Mesothelial cell of epicardium (in vitro differentiated cells): ENCODE data around the gene CACFD1. TPM values are rescaled to one million over a fixed set of nuclear protein-coding genes. Genes with fewer than 3 reads are reported as not detected.
A peak's percentile ranks its signal among the peaks of the same experiment; 100 is the strongest.

Experiments
- DNase-seq, 2 experiments: peaks; one replicate each; pipeline ENCODE4 v3.0.0; 2021; ENCODE audit warnings: low spot score in 2 of 2; ENCODE audit not compliant: unreplicated experiment in 2 of 2
- H3K27ac Mint-ChIP-seq: 2 replicates; pipeline ENCODE4 v1.8.0; 2021; ENCODE audit warnings: mixed read lengths
- H3K27me3 Mint-ChIP-seq: 2 replicates; pipeline ENCODE4 v1.8.0; 2021; ENCODE audit warnings: low read depth, mixed read lengths
- H3K36me3 Mint-ChIP-seq: 2 replicates; pipeline ENCODE4 v1.8.0; 2021; ENCODE audit warnings: mixed read lengths
- H3K4me1 Mint-ChIP-seq: 2 replicates; pipeline ENCODE4 v1.8.0; 2021; ENCODE audit warnings: mixed read lengths
- H3K4me3 Mint-ChIP-seq: 2 replicates; pipeline ENCODE4 v1.8.0; 2021; ENCODE audit warnings: mild to moderate bottlenecking, moderate library complexity, mixed read lengths
- H3K9me3 Mint-ChIP-seq: 2 replicates; pipeline ENCODE4 v1.8.0; 2021; ENCODE audit warnings: mixed read lengths
- total RNA-seq: library from RNA; stranded (reverse); gene quantifications from 3 replicates; pipeline ENCODE4 v1.2.1, GENCODE V29; 2021
- TF ChIP-seq, protein P1 (sequence below): fragments of 200-600 bp; sonication (generic); IDR thresholded peaks from one replicate; pipeline ENCODE4 v1.5.0; 2021; ENCODE audit warnings: antibody characterized with exemption; ENCODE audit not compliant: unreplicated experiment

Gene CACFD1
- total RNA-seq, 1 donor from 2014 or later = 35.4 TPM

DNA sequence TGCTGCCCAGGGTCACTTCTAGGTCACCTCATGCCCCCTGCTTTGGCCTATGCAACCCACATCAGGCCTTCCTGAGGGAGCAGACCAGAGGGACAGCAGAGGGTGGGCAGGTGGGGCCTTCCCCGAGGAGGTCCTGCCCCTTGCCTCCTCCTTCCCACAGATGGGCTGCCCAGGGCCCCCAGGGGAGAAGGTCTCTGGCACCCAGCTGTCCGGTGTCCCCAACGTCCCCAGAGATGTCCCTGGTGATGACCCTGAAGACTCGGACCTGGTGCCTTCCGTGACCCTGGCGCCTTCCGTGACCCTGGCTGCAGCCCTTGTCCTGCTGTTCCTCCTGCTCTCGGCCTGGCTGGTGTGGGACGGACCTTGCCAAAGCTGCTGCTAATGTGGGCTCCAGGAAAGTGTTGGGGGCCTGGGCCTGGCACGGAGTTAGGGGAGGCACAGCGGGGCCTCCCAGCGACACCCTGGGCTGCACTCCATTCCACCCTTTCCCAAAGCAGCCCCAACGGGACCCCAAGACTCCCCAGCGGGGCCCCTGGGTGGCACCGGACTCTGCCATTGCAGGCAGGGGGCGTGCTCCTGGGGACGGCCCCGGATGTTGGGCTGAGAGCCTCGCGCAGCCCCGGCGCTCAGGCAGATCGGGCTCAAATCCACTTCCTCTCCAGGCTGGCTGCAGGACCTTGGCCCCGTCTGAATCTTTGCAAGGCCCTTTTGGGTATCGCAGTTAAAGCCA lies 25.9 kb downstream of the CACFD1 start:
- Mint-ChIP-seq H3K27ac (no peak overlapping the region), H3K4me1 (peaks cover 27% of the 10 kb centered on the region), H3K9me3 (no peaks in the 10 kb centered on the region), H3K4me3 (no peak overlapping the region), H3K27me3 (peaks cover 2% of the 10 kb centered on the region), H3K36me3 (no peaks in the 10 kb centered on the region)
- TF ChIP-seq, protein P1, sequence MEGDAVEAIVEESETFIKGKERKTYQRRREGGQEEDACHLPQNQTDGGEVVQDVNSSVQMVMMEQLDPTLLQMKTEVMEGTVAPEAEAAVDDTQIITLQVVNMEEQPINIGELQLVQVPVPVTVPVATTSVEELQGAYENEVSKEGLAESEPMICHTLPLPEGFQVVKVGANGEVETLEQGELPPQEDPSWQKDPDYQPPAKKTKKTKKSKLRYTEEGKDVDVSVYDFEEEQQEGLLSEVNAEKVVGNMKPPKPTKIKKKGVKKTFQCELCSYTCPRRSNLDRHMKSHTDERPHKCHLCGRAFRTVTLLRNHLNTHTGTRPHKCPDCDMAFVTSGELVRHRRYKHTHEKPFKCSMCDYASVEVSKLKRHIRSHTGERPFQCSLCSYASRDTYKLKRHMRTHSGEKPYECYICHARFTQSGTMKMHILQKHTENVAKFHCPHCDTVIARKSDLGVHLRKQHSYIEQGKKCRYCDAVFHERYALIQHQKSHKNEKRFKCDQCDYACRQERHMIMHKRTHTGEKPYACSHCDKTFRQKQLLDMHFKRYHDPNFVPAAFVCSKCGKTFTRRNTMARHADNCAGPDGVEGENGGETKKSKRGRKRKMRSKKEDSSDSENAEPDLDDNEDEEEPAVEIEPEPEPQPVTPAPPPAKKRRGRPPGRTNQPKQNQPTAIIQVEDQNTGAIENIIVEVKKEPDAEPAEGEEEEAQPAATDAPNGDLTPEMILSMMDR = no peak
- no peak for DNase-seq

DNA sequence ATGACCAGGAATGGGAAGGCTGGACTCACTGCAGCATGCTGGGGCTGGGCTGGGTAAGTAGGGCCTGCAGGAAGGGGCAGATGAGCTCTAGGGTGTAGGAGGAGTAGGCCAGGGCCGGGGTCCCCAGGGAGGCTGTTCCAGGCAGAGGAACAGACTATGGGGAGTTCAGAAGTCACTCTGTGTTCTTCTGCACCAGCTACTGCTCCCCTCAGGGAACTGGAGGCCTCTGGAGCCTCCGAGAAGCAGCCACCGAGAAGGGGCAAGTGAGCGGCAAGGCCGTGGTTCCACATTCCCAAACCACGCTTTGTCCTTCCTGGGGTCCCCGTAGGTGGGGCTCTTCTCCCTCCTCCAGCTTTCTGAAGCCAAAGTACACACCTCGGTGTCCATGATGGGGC lies 27.6 kb downstream of the CACFD1 start:
- Mint-ChIP-seq H3K36me3 (no peaks in the 10 kb centered on the region), H3K4me3 (no peak overlapping the region), H3K4me1 (peaks cover 30% of the 10 kb centered on the region), H3K27ac (no peak overlapping the region), H3K9me3 (no peaks in the 10 kb centered on the region), H3K27me3 (no peaks in the 10 kb centered on the region)
- TF ChIP-seq, protein P1 = no peak
- DNase-seq = no peak

DNA sequence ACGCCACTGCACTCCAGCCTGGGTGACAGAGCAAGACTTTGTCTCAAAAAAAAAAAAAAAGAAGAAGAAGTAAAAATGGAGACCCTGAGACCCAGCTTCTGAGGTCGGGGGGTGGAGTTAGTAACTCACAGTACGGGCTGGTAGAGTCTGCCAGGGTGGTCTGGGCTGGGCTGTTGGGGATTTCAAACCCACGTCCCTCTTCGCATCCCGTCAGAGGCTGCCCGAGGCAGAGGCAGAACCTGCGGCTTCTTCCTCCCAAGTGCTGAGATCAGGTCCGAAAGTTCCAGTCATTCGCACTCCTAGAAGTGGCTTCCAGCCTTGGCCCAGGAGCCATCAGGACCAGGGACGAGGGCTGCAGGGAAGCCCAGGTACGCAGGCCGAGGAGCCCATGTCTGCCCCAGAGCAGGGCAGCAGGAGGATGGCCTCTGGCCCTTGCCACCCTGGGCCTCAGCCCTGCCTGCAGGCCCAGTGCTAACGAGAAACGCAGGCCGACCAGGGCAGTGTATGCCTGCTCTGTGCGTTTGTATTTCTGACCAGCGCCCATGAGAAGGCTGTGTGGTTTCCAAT lies 29.0 kb downstream of the CACFD1 start:
- Mint-ChIP-seq H3K36me3 (no peaks in the 10 kb centered on the region), H3K4me3 (no peak overlapping the region), H3K27me3 (no peaks in the 10 kb centered on the region), H3K27ac (no peak overlapping the region), H3K4me1 (peaks cover 39% of the 10 kb centered on the region), H3K9me3 (no peaks in the 10 kb centered on the region)
- TF ChIP-seq, protein P1 = no peak
- DNase-seq = no peak

DNA sequence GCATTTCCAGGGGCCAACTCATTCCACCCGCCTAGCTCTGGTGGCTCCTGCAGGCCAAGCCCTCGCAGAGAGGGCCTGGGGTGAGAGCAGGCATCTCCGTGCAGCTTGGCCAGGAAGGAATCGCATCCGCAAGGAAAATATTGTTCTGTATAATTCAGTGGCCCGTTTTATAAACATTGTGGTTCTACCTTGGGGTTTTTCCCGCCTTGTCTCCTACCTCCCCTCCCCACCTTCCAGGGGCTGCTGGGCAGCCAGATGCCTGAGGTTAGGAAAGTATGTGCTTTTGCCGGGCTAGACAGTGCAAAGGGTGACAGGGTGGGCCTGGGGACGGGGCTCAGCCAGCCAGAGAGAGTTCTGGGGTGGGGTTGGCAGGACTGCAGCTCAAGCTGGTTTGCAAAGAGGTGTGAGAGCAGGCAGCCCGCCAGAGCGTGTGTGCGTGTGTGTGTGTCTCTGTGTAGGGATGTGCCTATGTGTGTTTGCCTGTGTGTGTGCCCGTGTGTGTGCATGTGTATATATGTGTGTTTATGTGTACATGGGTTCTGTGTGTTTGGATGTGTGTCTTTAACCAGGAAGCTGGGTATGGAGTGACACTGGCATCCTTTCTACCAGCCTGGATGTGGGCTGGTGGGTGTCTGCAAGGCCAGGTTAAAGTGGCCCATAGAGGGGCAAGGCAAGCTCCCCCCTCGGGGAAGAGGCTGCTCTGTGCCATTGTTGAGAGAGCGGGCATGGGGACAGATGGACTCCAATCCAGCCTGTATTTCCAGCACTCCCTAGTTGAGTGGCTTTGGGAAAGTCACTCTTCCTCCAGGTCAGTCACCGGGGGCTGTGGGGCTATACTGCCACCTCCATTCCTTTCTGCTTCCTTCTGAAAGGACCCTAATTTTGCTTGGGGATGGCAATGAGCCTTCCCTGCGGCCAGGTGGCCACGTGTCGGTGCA lies 29.7 kb downstream of the CACFD1 start:
- peaks cover 35% of the 10 kb centered on the region for H3K4me1 Mint-ChIP-seq
- no peak overlapping the region for H3K4me3 Mint-ChIP-seq
- TF ChIP-seq, protein P1 = no peak
- H3K27ac Mint-ChIP-seq = peak overlapping the region; percentile 30
- H3K9me3 Mint-ChIP-seq = no peaks in the 10 kb centered on the region
- H3K27me3 Mint-ChIP-seq = no peaks in the 10 kb centered on the region
- DNase-seq = no peak
- H3K36me3 Mint-ChIP-seq = no peaks in the 10 kb centered on the region

DNA sequence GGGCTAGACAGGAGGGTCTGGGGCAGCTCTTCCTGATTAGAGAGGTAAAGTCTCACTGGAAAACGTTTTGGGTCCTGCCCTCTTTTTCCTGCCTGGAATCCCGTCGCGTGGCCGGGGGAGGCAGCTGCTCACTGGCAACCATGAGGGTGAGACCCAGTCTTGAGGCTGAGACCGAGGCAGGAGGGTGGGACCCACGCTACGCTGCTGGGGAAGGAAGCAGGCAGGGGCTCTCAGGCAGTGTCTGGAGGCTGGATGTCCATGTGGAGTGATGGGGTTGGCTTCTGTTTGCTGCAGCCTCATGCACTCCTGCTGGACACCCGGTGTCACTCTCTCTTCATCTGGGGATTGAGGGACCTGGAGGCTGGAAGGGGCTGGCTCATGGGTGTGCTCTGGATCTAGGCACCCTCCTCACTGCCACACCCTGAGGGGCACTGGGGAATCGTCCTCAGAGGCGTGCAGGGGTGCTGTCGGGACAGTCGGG lies 30.5 kb downstream of the CACFD1 start:
- no peaks in the 10 kb centered on the region for H3K9me3 Mint-ChIP-seq
- H3K4me3 Mint-ChIP-seq = no peak overlapping the region
- no peak for DNase-seq
- no peaks in the 10 kb centered on the region for H3K27me3 Mint-ChIP-seq
- TF ChIP-seq, protein P1 = no peak
- H3K36me3 Mint-ChIP-seq = no peaks in the 10 kb centered on the region
- peaks cover 29% of the 10 kb centered on the region for H3K4me1 Mint-ChIP-seq
- no peak overlapping the region for H3K27ac Mint-ChIP-seq
